H1 (cell line): ENCODE measurements around the gene GGA3. TPM values are rescaled to one million over a fixed set of nuclear protein-coding genes. Genes with fewer than 3 reads are reported as not detected.

Experiments
- CTCF ChIA-PET: fragments of 300-600 bp; sonication (Branson Sonifier 250); formaldehyde crosslinking; loops from one replicate; lab custom pipeline; 2021; ENCODE audit not compliant: partially characterized antibody; lab: Charles Lee
- POLR2A ChIA-PET: fragments of 300-600 bp; sonication (Branson Sonifier 250); formaldehyde crosslinking; loops from one replicate; lab custom pipeline; 2021; ENCODE audit warnings: inconsistent platforms; ENCODE audit not compliant: partially characterized antibody; lab: Charles Lee
- DNase-seq, 2 experiments: peaks; one replicate each; pipeline versions ENCODE4 v3.0.0 to v3.0.0-alpha.2; 2010 to 2022; ENCODE audit warnings: low spot score in 2 of 2, low read depth in 1 of 2, mixed read lengths in 1 of 2
- FAIRE-seq: peaks from 2 replicates; lab custom pipeline; 2011; peaks lifted over from hg19 to GRCh38; lab: Jason Lieb, UNC
- H2AFZ ChIP-seq: 2 replicates; pipeline ENCODE4 v1.8.1; 2012; ENCODE audit warnings: low read length, inconsistent platforms
- H2AK5ac ChIP-seq: 2 replicates; pipeline ENCODE4 v1.6.1; 2013; ENCODE audit warnings: low read depth, low read length
- H2BK120ac ChIP-seq: replicated peaks from 2 replicates; pipeline ENCODE3; 2013; ENCODE audit warnings: low read depth, low read length, inconsistent platforms
- H2BK12ac ChIP-seq: 2 replicates; pipeline ENCODE4 v1.6.1; 2013; ENCODE audit warnings: low read depth, low read length
- H2BK15ac ChIP-seq: 2 replicates; pipeline ENCODE4 v1.6.1; 2013; ENCODE audit warnings: low read length
- H2BK20ac ChIP-seq: 2 replicates; pipeline ENCODE4 v1.6.1; 2013; ENCODE audit warnings: low read length
- H2BK5ac ChIP-seq: 2 replicates; pipeline ENCODE4 v1.6.1; 2013; ENCODE audit warnings: low read depth, low read length
- H3K14ac ChIP-seq: 2 replicates; pipeline ENCODE4 v1.6.1; 2013; ENCODE audit warnings: inconsistent platforms; ENCODE audit not compliant: insufficient read length
- H3K18ac ChIP-seq: 2 replicates; pipeline ENCODE4 v1.6.1; 2013; ENCODE audit warnings: low read length; ENCODE audit errors: extremely low read depth
- H3K23ac ChIP-seq: 2 replicates; pipeline ENCODE4 v1.6.1; 2013; ENCODE audit warnings: inconsistent platforms; ENCODE audit not compliant: insufficient read length
- H3K23me2 ChIP-seq: 2 replicates; pipeline ENCODE4 v1.6.1; 2013; ENCODE audit warnings: low read depth, low read length
- H3K27ac ChIP-seq: 2 replicates; pipeline ENCODE4 v1.6.1; 2011; ENCODE audit warnings: low read depth, low read length, inconsistent platforms
- H3K27me3 ChIP-seq, 4 experiments: replicated peaks in 1 of 4; 1 replicate in 1 of 4; 2 replicates in 3 of 4; pipeline versions ENCODE4 v1.6.1 to v1.8.1; 2011 to 2013; ENCODE audit warnings: low read length in 3 of 4, mild to moderate bottlenecking in 3 of 4, inconsistent platforms in 2 of 4, mixed read lengths in 2 of 4, moderate library complexity in 1 of 4; ENCODE audit not compliant: control insufficient read depth in 3 of 4, insufficient read depth in 3 of 4; ENCODE audit errors: extremely low read depth in 1 of 4
- H3K36me3 ChIP-seq, 4 experiments: 2 replicates each; pipeline versions ENCODE4 v1.6.1 to v1.8.1; 2011 to 2013; ENCODE audit warnings: mild to moderate bottlenecking in 4 of 4, low read length in 3 of 4, moderate library complexity in 2 of 4, control low read depth in 1 of 4, inconsistent platforms in 1 of 4; ENCODE audit not compliant: insufficient read depth in 4 of 4, control insufficient read depth in 2 of 4
- H3K4ac ChIP-seq: replicated peaks from 2 replicates; pipeline ENCODE3; 2013; ENCODE audit warnings: low read length, low read depth, mixed read lengths, inconsistent platforms; ENCODE audit not compliant: insufficient read length
- H3K4me1 ChIP-seq, 4 experiments: replicated peaks in 1 of 4; 1 replicate in 1 of 4; 2 replicates in 3 of 4; pipeline versions ENCODE4 v1.6.1 to v1.8.1; 2011 to 2013; ENCODE audit warnings: low read length in 3 of 4, inconsistent platforms in 2 of 4, mixed read lengths in 1 of 4; ENCODE audit not compliant: insufficient read depth in 4 of 4, control insufficient read depth in 3 of 4
- H3K4me2 ChIP-seq, 2 experiments: 2 replicates each; pipeline versions ENCODE4 v1.6.1 to v1.8.1; 2011 to 2013; ENCODE audit warnings: low read depth in 2 of 2, low read length in 2 of 2, control low read depth in 1 of 2, inconsistent platforms in 1 of 2, mild to moderate bottlenecking in 1 of 2; ENCODE audit not compliant: insufficient read depth in 1 of 2
- H3K4me3 ChIP-seq, 4 experiments: fragments of 200-600, 300-600 bp in 1 of 4; sonication (generic), shearing (Covaris generic), sonication (Bioruptor Twin) in 1 of 4; 2 replicates each; pipeline versions ENCODE4 v1.5.1 to v1.8.1; 2011 to 2016; ENCODE audit warnings: low read length in 4 of 4, low read depth in 3 of 4, control low read depth in 2 of 4, inconsistent platforms in 2 of 4, mild to moderate bottlenecking in 2 of 4, mixed read lengths in 1 of 4, moderate library complexity in 1 of 4; ENCODE audit not compliant: insufficient read depth in 2 of 4; ENCODE audit errors: extremely low read depth in 1 of 4
- H3K56ac ChIP-seq: replicated peaks from 2 replicates; pipeline ENCODE3; 2013; ENCODE audit warnings: low read depth, mild to moderate bottlenecking, mixed read lengths, low read length, inconsistent platforms; ENCODE audit not compliant: insufficient read length
- H3K79me1 ChIP-seq: 2 replicates; pipeline ENCODE4 v1.6.1; 2013; ENCODE audit warnings: low read depth, low read length, control low read depth
- H3K79me2 ChIP-seq, 2 experiments: 2 replicates each; pipeline versions ENCODE4 v1.6.1 to v1.8.1; 2012 to 2013; ENCODE audit warnings: low read length in 2 of 2, mild to moderate bottlenecking in 2 of 2, inconsistent platforms in 1 of 2; ENCODE audit not compliant: insufficient read depth in 2 of 2, control insufficient read depth in 1 of 2
- H3K9ac ChIP-seq, 4 experiments: replicated peaks in 1 of 4; 1 replicate in 1 of 4; 2 replicates in 3 of 4; pipeline versions ENCODE4 v1.6.1 to v1.8.1; 2011 to 2013; ENCODE audit warnings: low read depth in 3 of 4, low read length in 3 of 4, control low read depth in 2 of 4, mild to moderate bottlenecking in 2 of 4, moderate library complexity in 2 of 4, inconsistent platforms in 1 of 4; ENCODE audit errors: extremely low read depth in 1 of 4
- H3K9me3 ChIP-seq, 2 experiments: 2 replicates each; pipeline versions ENCODE4 v1.6.1 to v1.8.1; 2012 to 2013; ENCODE audit warnings: mild to moderate bottlenecking in 2 of 2, moderate library complexity in 2 of 2, control low read depth in 1 of 2, inconsistent platforms in 1 of 2, low read depth in 1 of 2, low read length in 1 of 2, mixed read lengths in 1 of 2; ENCODE audit not compliant: insufficient read depth in 2 of 2
- H4K20me1 ChIP-seq, 2 experiments: replicated peaks in 1 of 2; 2 replicates each; pipeline versions ENCODE3 to v1.8.1; 2011 to 2013; ENCODE audit warnings: inconsistent platforms in 2 of 2, low read length in 2 of 2, mild to moderate bottlenecking in 1 of 2; ENCODE audit not compliant: insufficient read depth in 2 of 2, control insufficient read depth in 1 of 2
- H4K5ac ChIP-seq: 2 replicates; pipeline ENCODE4 v1.6.1; 2013; ENCODE audit warnings: low read length, low read depth, mixed read lengths, inconsistent platforms; ENCODE audit not compliant: insufficient read length
- H4K8ac ChIP-seq: 2 replicates; pipeline ENCODE4 v1.8.0; 2013; ENCODE audit warnings: mild to moderate bottlenecking, moderate library complexity, low read length, inconsistent platforms; ENCODE audit not compliant: insufficient read depth; ENCODE audit errors: extremely low read depth
- H4K91ac ChIP-seq: replicated peaks from 2 replicates; pipeline ENCODE3; 2013; ENCODE audit warnings: low read length, mixed read lengths, inconsistent platforms; ENCODE audit not compliant: insufficient read length
- ASH2L ChIP-seq: fragments of 200-600, 300-600 bp; sonication (generic); IDR thresholded peaks from one replicate; pipeline ENCODE4 v1.7.1; 2017; ENCODE audit warnings: low read length
- CHD2 ChIP-seq: IDR thresholded peaks from 2 replicates; pipeline ENCODE4 v1.6.1; 2012; ENCODE audit warnings: low read length, improper control_type of control experiment
- GTF2F1 ChIP-seq: IDR thresholded peaks from 2 replicates; pipeline ENCODE4 v1.6.1; 2012; ENCODE audit warnings: low read depth, low read length, improper control_type of control experiment, borderline replicate concordance
- KDM1A ChIP-seq: fragments of 200-600, 300-600 bp; sonication (generic); IDR thresholded peaks from 2 replicates; pipeline ENCODE4 v1.7.1; 2016; ENCODE audit warnings: mild to moderate bottlenecking, low read length, borderline replicate concordance
- RNF2 ChIP-seq: fragments of 200-900, 300-1000 bp; sonication (generic); IDR thresholded peaks from 2 replicates; pipeline ENCODE4 v1.7.1; 2016; ENCODE audit warnings: borderline replicate concordance, low read depth, mild to moderate bottlenecking, antibody characterized with exemption, low read length; ENCODE audit not compliant: poor library complexity, severe bottlenecking; ENCODE audit errors: missing control alignments
- RXRA ChIP-seq: IDR thresholded peaks from 2 replicates; pipeline ENCODE4 v1.6.1; 2011; ENCODE audit warnings: low read depth, mild to moderate bottlenecking, low read length, moderate library complexity; ENCODE audit not compliant: insufficient read depth
- SAP30 ChIP-seq: fragments of 300-600 bp; sonication (generic); IDR thresholded peaks from 2 replicates; pipeline ENCODE4 v1.7.1; 2012; ENCODE audit warnings: low read length, moderate library complexity, mild to moderate bottlenecking, inconsistent platforms; ENCODE audit not compliant: insufficient read depth, insufficient replicate concordance
- TBP ChIP-seq: IDR thresholded peaks from 2 replicates; pipeline ENCODE4 v1.6.1; 2011; ENCODE audit warnings: low read depth, low read length, improper control_type of control experiment
- YY1 ChIP-seq: IDR thresholded peaks from 2 replicates; pipeline ENCODE4 v1.6.1; 2011; ENCODE audit warnings: low read depth, mild to moderate bottlenecking, low read length
- WGBS, 2 experiments: shearing (Covaris generic) in 1 of 2; methylation state at CpG; one replicate each; pipeline versions ENCODE4 v1.1.6 to v1.1.7; 2013 to 2015; ENCODE audit warnings: low lambda C conversion rate in 2 of 2, mixed read lengths in 2 of 2, inconsistent platforms in 1 of 2, low coverage in 1 of 2, missing lambda C conversion rate in 1 of 2; ENCODE audit not compliant: insufficient replicate concordance in 2 of 2, insufficient coverage in 1 of 2, insufficient read length in 1 of 2; ENCODE audit errors: extremely low coverage in 1 of 2, missing lambda C conversion rate in 1 of 2; 5-methylcytosine and 5-hydroxymethylcytosine counted together
- polyA plus RNA-seq, 7 experiments: library from polyadenylated mRNA; depleted of rRNA in 3 of 7; stranded (reverse) in 5 of 7; unstranded in 2 of 7; fragments of >200 nt in 5 of 7; fragments of 200-250 nt in 2 of 7; gene quantifications; 1 replicate in 5 of 7; 2 replicates in 1 of 7; 4 replicates in 1 of 7; pipeline versions ENCODE4 v1.2.1 to v1.2.3, GENCODE V29; 2011 to 2013; ENCODE audit warnings: missing spikeins in 2 of 7, mixed read lengths in 2 of 7
- total RNA-seq: library from RNA; stranded (reverse); fragmentation: NEBNext Ultra II Directional; extraction: Animal tissue kit (Norgen Biotek cat#: 25700); gene quantifications from 2 replicates; pipeline ENCODE4 v1.2.1, GENCODE V29; 2021
- TF ChIP-seq, protein P1 (sequence below): IDR thresholded peaks from 2 replicates; pipeline ENCODE4 v1.6.1; 2012; ENCODE audit warnings: inconsistent platforms

The GGA3 gene
- total and polyA plus RNA-seq, 2 of the 8 experiments (the other 6 are each of a cell fraction or from before 2014, with no cell fraction given), result 40.6 to 60.0 TPM

DNA sequence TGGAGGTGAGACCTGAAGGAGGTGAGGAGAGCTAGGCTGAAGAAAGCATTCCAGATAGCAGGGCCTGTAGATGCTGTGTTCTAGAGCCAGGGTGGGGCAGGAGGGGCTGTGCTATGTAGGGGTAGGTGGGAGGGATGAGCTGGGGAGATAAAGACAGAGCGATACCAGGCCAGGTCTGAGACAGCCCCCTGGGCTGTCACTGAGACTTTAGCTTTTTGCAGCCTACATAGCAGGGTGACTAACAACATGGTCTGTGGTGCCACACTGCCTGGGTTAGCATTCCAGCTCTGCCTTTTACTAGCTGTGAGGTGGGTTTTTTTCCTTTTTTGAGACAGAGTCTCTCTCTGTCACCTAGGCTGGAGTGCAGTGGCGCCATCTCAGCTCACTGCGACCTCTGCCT, 41.6 kb downstream of the GGA3 start:
- H3K14ac ChIP-seq, result no peak overlapping the region
- no peak overlapping the region for H3K9ac ChIP-seq
- H2BK12ac ChIP-seq, result no peak overlapping the region
- H3K23me2 ChIP-seq, result no peaks in the 10 kb centered on the region
- H4K91ac ChIP-seq, result no peak overlapping the region
- no peak overlapping the region for H3K18ac ChIP-seq
- no peak overlapping the region for H2BK120ac ChIP-seq
- H2BK5ac ChIP-seq, result no peak overlapping the region
- H3K4me2 ChIP-seq, result no peak overlapping the region
- no peak overlapping the region for H2AK5ac ChIP-seq
- no peaks in the 10 kb centered on the region for H3K79me2 ChIP-seq
- no peak overlapping the region for H3K27ac ChIP-seq
- FAIRE-seq, result no peak
- no peaks in the 10 kb centered on the region for H3K27me3 ChIP-seq
- ChIA-PET POLR2A (interaction anchor here (0.5 to 6.1 kb wide), 11 partner anchors 9 to 87 kb away, joined by 3 to 29 read pairs (median 4); partner anchors contain the start of gene NUP85), CTCF (interaction anchor here (0.7 to 6.4 kb wide), 10 partner anchors 9 to 282 kb away, joined by 3 to 56 read pairs (median 4); partner anchors contain the start of gene MIF4GD)
- no peak overlapping the region for H4K8ac ChIP-seq
- H2BK15ac ChIP-seq, result no peak overlapping the region
- H3K79me1 ChIP-seq, result 0 out of 2 replicates have a peak, but pooled peaks cover 3% of the 10 kb centered on the region
- WGBS, 2 experiments, result 96% methylated on average over 3 of the region's 3 CpGs; no CpG with 5 or more reads in 1 of the 2 experiments
- H3K4me3 ChIP-seq, result no peak overlapping the region
- peaks cover 8 to 54% (median 37%) of the 10 kb centered on the region in 4 experiments for H3K36me3 ChIP-seq
- no peaks in the 10 kb centered on the region for H3K4me1 ChIP-seq
- H4K20me1 ChIP-seq, result peaks cover 2 to 3% of the 10 kb centered on the region in 2 experiments
- H4K5ac ChIP-seq, result no peak overlapping the region
- H3K56ac ChIP-seq, result no peak overlapping the region
- H3K9me3 ChIP-seq, result no peaks in the 10 kb centered on the region
- DNase-seq, result no peak
- no peak overlapping the region for H3K23ac ChIP-seq
- TF ChIP-seq YY1, result no peak
- no peak for TF ChIP-seq GTF2F1
- no peak for TF ChIP-seq CHD2
- no peak for TF ChIP-seq RNF2
- TF ChIP-seq RXRA, result no peak
- no peak for TF ChIP-seq ASH2L
- no peak for TF ChIP-seq KDM1A
- no peak for TF ChIP-seq SAP30
- no peak for TF ChIP-seq TBP
- TF ChIP-seq, protein P1, sequence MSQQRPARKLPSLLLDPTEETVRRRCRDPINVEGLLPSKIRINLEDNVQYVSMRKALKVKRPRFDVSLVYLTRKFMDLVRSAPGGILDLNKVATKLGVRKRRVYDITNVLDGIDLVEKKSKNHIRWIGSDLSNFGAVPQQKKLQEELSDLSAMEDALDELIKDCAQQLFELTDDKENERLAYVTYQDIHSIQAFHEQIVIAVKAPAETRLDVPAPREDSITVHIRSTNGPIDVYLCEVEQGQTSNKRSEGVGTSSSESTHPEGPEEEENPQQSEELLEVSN, result no peak
- H2BK20ac ChIP-seq, result no peak overlapping the region
- H3K4ac ChIP-seq, result no peak overlapping the region
- no peak overlapping the region for H2AFZ ChIP-seq
